A673 (cell line): ENCODE results near the gene IDH1. TPM values are rescaled to one million over a fixed set of nuclear protein-coding genes. Genes with fewer than 3 reads are reported as not detected.

Experiments used
- BruUV-seq: library from RNA; stranded (reverse); fragments of 400-500 nt; replicated peaks from 2 replicates; lab custom pipeline; 2021; lab: Mats Ljungman, UMichigan
- CTCF ChIA-PET: fragments of 300-600 bp; sonication (Branson Sonifier 250); formaldehyde crosslinking; loops from one replicate; lab custom pipeline; 2022; ENCODE audit warnings: antibody characterized with exemption; lab: Charles Lee
- POLR2A ChIA-PET: fragments of 300-600 bp; sonication (Branson Sonifier 250); formaldehyde crosslinking; loops from one replicate; lab custom pipeline; 2022; ENCODE audit warnings: antibody characterized with exemption; ENCODE audit not compliant: low non-redundant PET; lab: Charles Lee
- DNase-seq: peaks from one replicate; pipeline ENCODE4 v3.0.0-alpha.2; 2015; ENCODE audit warnings: low spot score
- H3K27ac ChIP-seq: fragments of 200-600 bp; sonication (generic); 2 replicates; pipeline ENCODE4 v1.5.1; 2016; ENCODE audit warnings: mixed run types, low read depth, mild to moderate bottlenecking, mixed read lengths, antibody characterized with exemption, low read length; ENCODE audit not compliant: poor library complexity, severe bottlenecking
- H3K27me3 ChIP-seq: fragments of 200-600 bp; sonication (generic); replicated peaks from 2 replicates; pipeline ENCODE4 v1.6.1; 2017; ENCODE audit warnings: mixed run types, low read depth, mild to moderate bottlenecking, mixed read lengths, antibody characterized with exemption, low read length; ENCODE audit not compliant: insufficient read depth, poor library complexity
- H3K36me3 ChIP-seq: fragments of 200-600 bp; sonication (generic); 2 replicates; pipeline ENCODE4 v1.6.1; 2016; ENCODE audit warnings: mixed run types, mild to moderate bottlenecking, mixed read lengths, antibody characterized with exemption, low read length; ENCODE audit not compliant: insufficient read depth, poor library complexity, severe bottlenecking
- H3K4me1 ChIP-seq: fragments of 200-600 bp; sonication (generic); 2 replicates; pipeline ENCODE4 v1.6.1; 2017; ENCODE audit warnings: mixed run types, mild to moderate bottlenecking, mixed read lengths, antibody characterized with exemption, low read length; ENCODE audit not compliant: insufficient read depth, poor library complexity, severe bottlenecking
- H3K4me3 ChIP-seq: fragments of 200-600 bp; sonication (generic); 2 replicates; pipeline ENCODE4 v1.5.1; 2016; ENCODE audit warnings: low read depth, mixed run types, mild to moderate bottlenecking, mixed read lengths, low read length; ENCODE audit not compliant: poor library complexity, severe bottlenecking
- H3K9me3 ChIP-seq: fragments of 200-600 bp; sonication (generic); 2 replicates; pipeline ENCODE4 v1.6.1; 2016; ENCODE audit warnings: mixed run types, low read depth, mild to moderate bottlenecking, mixed read lengths, antibody characterized with exemption, low read length; ENCODE audit not compliant: poor library complexity, severe bottlenecking
- EZH2 ChIP-seq: fragments of 200-600 bp; sonication (generic); IDR thresholded peaks from 2 replicates; pipeline ENCODE4 v1.6.1; 2017; ENCODE audit warnings: borderline replicate concordance, low read depth, mild to moderate bottlenecking, mixed read lengths, antibody characterized with exemption, low read length; ENCODE audit not compliant: poor library complexity, severe bottlenecking
- intact Hi-C: fragments of 100-400 bp; cut with micrococcal nuclease; formaldehyde crosslinking; loops from one replicate; pipeline ENCODE4 v1.10.0; 2022; ENCODE audit not compliant: unreplicated experiment
- total RNA-seq: library from RNA; stranded (reverse); gene quantifications from 2 replicates; pipeline ENCODE4 v1.2.3, GENCODE V29; 2021
- TF ChIP-seq, protein P1 (sequence below): fragments of 300-800, 200-600 bp; sonication (generic); conservative IDR thresholded peaks from 2 replicates; pipeline ENCODE4 v1.5.1; 2017; ENCODE audit warnings: low read depth, mild to moderate bottlenecking, antibody characterized with exemption, low read length, moderate library complexity, mixed read lengths

Gene IDH1
- total RNA-seq, 1 experiment from 2014 or later, result 191 TPM

DNA sequence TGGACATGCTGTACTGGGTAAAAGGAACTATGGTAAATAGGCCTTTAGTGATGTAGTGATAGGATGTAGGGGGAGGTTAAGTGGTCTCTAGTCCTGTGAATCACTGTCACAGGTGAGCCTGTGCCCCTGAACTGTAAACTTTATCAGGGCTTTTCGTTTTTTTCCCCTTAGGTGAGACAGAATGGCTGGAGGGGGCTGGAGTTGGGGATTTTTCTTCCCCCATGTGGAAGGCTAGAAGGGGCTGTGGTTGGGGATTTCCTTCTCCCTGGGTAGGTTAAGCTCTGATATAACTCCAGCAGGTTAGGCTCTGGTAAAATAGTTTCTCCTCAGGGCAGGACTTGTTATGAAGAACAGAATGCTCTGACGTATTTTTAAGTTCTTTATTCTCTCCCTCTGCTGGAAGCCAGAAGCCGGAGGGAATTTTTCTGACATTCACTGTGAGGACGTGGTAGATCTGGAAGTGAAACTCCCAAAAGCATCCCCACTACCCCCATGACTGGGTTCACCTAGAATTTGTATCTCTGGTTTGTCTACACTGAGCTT, 39.7 kb upstream of the IDH1 start:
- POLR2A ChIA-PET, result no interaction called here
- CTCF ChIA-PET, result no interaction called here
- no peaks in the 10 kb centered on the region for H3K4me1 ChIP-seq
- no peak for DNase-seq
- peaks cover 10% of the 10 kb centered on the region for H3K9me3 ChIP-seq
- H3K36me3 ChIP-seq, result peaks cover 32% of the 10 kb centered on the region
- no TSS peak for BruUV-seq
- intact Hi-C loops, result no loop called here
- no peak overlapping the region for H3K27ac ChIP-seq
- TF ChIP-seq, protein P1, sequence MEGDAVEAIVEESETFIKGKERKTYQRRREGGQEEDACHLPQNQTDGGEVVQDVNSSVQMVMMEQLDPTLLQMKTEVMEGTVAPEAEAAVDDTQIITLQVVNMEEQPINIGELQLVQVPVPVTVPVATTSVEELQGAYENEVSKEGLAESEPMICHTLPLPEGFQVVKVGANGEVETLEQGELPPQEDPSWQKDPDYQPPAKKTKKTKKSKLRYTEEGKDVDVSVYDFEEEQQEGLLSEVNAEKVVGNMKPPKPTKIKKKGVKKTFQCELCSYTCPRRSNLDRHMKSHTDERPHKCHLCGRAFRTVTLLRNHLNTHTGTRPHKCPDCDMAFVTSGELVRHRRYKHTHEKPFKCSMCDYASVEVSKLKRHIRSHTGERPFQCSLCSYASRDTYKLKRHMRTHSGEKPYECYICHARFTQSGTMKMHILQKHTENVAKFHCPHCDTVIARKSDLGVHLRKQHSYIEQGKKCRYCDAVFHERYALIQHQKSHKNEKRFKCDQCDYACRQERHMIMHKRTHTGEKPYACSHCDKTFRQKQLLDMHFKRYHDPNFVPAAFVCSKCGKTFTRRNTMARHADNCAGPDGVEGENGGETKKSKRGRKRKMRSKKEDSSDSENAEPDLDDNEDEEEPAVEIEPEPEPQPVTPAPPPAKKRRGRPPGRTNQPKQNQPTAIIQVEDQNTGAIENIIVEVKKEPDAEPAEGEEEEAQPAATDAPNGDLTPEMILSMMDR, result no peak
- TF ChIP-seq EZH2, result no peak
- H3K4me3 ChIP-seq, result no peak overlapping the region
- H3K27me3 ChIP-seq, result no peaks in the 10 kb centered on the region

DNA sequence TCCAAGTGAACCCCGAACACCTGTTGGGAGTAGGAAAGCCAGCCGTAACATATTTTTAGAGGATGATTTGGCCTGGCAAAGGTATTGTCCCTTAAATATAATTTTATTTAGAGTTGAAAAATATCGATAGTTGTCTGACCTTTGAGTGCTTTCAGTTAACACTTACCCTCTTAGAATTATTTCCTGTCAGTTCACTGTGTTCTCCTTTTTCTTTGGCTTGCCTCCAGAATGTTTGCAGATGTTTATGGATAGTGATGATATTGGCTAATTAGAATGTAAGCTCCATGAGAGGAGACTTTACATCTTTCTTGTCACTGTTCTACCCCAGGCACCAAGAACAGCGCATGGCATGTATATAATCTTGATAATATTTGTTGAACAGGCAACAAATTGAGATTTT, 31.0 kb upstream of the IDH1 start:
- intact Hi-C loops, result no loop called here
- H3K36me3 ChIP-seq, result peaks cover 45% of the 10 kb centered on the region
- no peaks in the 10 kb centered on the region for H3K27me3 ChIP-seq
- no TSS peak for BruUV-seq
- no peak overlapping the region for H3K4me3 ChIP-seq
- CTCF ChIA-PET, result no interaction called here
- peaks cover 8% of the 10 kb centered on the region for H3K9me3 ChIP-seq
- TF ChIP-seq, protein P1, result no peak
- TF ChIP-seq EZH2, result no peak
- no peak overlapping the region for H3K27ac ChIP-seq
- POLR2A ChIA-PET, result no interaction called here
- DNase-seq, result no peak
- peaks cover 3% of the 10 kb centered on the region for H3K4me1 ChIP-seq

DNA sequence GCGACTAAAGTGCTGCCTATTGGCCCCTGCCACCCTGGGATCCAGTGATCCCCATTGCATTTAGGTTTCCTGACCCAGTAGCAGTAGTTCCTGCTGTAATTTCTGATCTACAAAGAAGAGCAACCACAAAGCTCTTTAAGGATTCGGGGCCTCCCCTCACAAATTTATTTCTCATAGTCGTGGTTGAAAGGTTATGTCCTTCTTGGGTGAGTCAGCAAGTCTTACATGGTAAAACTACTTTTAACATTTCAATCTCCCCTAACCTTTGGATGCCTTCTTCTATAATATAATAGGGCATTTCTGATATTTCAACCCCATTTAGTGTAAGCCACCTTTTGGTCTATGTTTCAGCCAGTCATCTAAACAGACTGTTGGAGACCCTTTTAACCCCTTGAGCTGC, 26.1 kb upstream of the IDH1 start:
- Histone ChIP-seq H3K4me3 (no peak overlapping the region), H3K9me3 (no peaks in the 10 kb centered on the region), H3K27me3 (no peaks in the 10 kb centered on the region), H3K4me1 (no peaks in the 10 kb centered on the region), H3K36me3 (peaks cover 49% of the 10 kb centered on the region), H3K27ac (no peak overlapping the region)
- no peak for DNase-seq
- TF ChIP-seq, protein P1, result no peak
- TF ChIP-seq EZH2, result no peak
- ChIA-PET CTCF (no interaction called here), POLR2A (no interaction called here)
- intact Hi-C loops, result no loop called here
- no TSS peak for BruUV-seq
